SK-N-SH treated with all-trans-retinoic acid at 6 μM for 48 hours (cell line): ENCODE measurements around the gene SLITRK2.

Source experiments
- ARNTL ChIP-seq: fragments of 450-650 bp; formaldehyde crosslinking; IDR thresholded peaks from 2 replicates; pipeline ENCODE4 v1.5.0; 2020; ENCODE audit warnings: low read depth, mild to moderate bottlenecking, moderate library complexity, borderline replicate concordance
- CSDC2 ChIP-seq: fragments of 250-450 bp; sonication (Bioruptor Pico); IDR thresholded peaks from 2 replicates; pipeline ENCODE4 v1.5.0; 2020; ENCODE audit warnings: mild to moderate bottlenecking, moderate library complexity
- ESRRG ChIP-seq: fragments of 250-450 bp; sonication (Bioruptor Pico); IDR thresholded peaks from 2 replicates; pipeline ENCODE4 v1.6.1; 2021; ENCODE audit warnings: mild to moderate bottlenecking
- GLIS3 ChIP-seq: fragments of 250-450 bp; sonication (Bioruptor Pico); IDR thresholded peaks from 2 replicates; pipeline ENCODE4 v1.5.0; 2020; ENCODE audit warnings: mild to moderate bottlenecking, moderate library complexity
- PATZ1 ChIP-seq: fragments of 250-450 bp; sonication (Bioruptor Pico); IDR thresholded peaks from 2 replicates; pipeline ENCODE4 v1.8.0; 2020; ENCODE audit warnings: mild to moderate bottlenecking, moderate library complexity, borderline replicate concordance
- POU6F1 ChIP-seq: fragments of 250-450 bp; sonication (Bioruptor Pico); IDR thresholded peaks from 2 replicates; pipeline ENCODE4 v1.8.0; 2021; ENCODE audit warnings: low read depth, mild to moderate bottlenecking, moderate library complexity, borderline replicate concordance
- PPARA ChIP-seq: fragments of 250-450 bp; sonication (Bioruptor Pico); IDR thresholded peaks from 2 replicates; pipeline ENCODE4 v1.5.0; 2020; ENCODE audit warnings: mild to moderate bottlenecking, borderline replicate concordance
- RARB ChIP-seq: fragments of 250-450 bp; sonication (Bioruptor Pico); IDR thresholded peaks from 2 replicates; pipeline ENCODE4 v1.8.0; 2021; ENCODE audit warnings: mild to moderate bottlenecking, moderate library complexity
- TOX ChIP-seq: fragments of 250-450 bp; sonication (Bioruptor Pico); IDR thresholded peaks from 2 replicates; pipeline ENCODE4 v1.8.0; 2021; ENCODE audit warnings: mild to moderate bottlenecking, moderate library complexity, borderline replicate concordance
- ZC3H10 ChIP-seq: fragments of 250-450 bp; sonication (Bioruptor Pico); IDR thresholded peaks from 2 replicates; pipeline ENCODE4 v1.5.1; 2021; ENCODE audit warnings: mild to moderate bottlenecking, moderate library complexity
- ZNF565 ChIP-seq: fragments of 450-650 bp; formaldehyde crosslinking; conservative IDR thresholded peaks from 2 replicates; pipeline ENCODE4 v1.5.0; 2020; ENCODE audit warnings: low read depth, mild to moderate bottlenecking, moderate library complexity

GRCh38 chrX:145832796-145833195 lies 15.2 kb downstream of the SLITRK2 start:
- TF ChIP-seq TOX (CRISPR knock-in tag), result no peak
- TF ChIP-seq RARB (CRISPR knock-in tag), result no peak
- no peak for TF ChIP-seq POU6F1 (CRISPR knock-in tag)
- TF ChIP-seq ESRRG, result no peak
- no peak for TF ChIP-seq ZC3H10
- no peak for TF ChIP-seq ZNF565 (CRISPR knock-in tag)
- TF ChIP-seq PPARA, result no peak
- TF ChIP-seq GLIS3, result no peak
- no peak for TF ChIP-seq PATZ1 (CRISPR knock-in tag)
- TF ChIP-seq ARNTL (CRISPR knock-in tag), result no peak
- TF ChIP-seq CSDC2 (CRISPR knock-in tag), result no peak
